Activated CD8-positive, alpha-beta T cell treated with anti-CD3 and anti-CD28 coated beads, Interleukin-2, amount 10 ng/mL, durations not matched to agents 7 days and 5 days (primary cell): Measurements from ENCODE around the gene FNDC4. TPM values are rescaled to one million over a fixed set of nuclear protein-coding genes. Genes with fewer than 3 reads are reported as not detected.

Source experiments
- ATAC-seq: fragments of 150-1000 bp; cut with Tn5 transposase; one replicate; pipeline ENCODE4 v1.10.0; 2021; ENCODE audit warnings: moderate library complexity
- CTCF ChIA-PET: fragments of 350-600 bp; sonication (Branson Sonifier 250); formaldehyde crosslinking; loops from one replicate; lab custom pipeline; 2021; ENCODE audit warnings: antibody characterized with exemption; lab: Charles Lee
- POLR2A ChIA-PET: fragments of 350-600 bp; sonication (Branson Sonifier 250); formaldehyde crosslinking; loops from one replicate; lab custom pipeline; 2021; ENCODE audit warnings: antibody characterized with exemption; lab: Charles Lee
- DNase-seq: peaks from one replicate; pipeline ENCODE4 v3.0.0-alpha.2; 2020
- H3K27ac Mint-ChIP-seq: one replicate; pipeline ENCODE4 v1.8.0; 2021; ENCODE audit warnings: mild to moderate bottlenecking, mixed read lengths
- H3K27me3 Mint-ChIP-seq: one replicate; pipeline ENCODE4 v1.8.0; 2021; ENCODE audit warnings: low read depth, mixed read lengths
- H3K36me3 Mint-ChIP-seq: one replicate; pipeline ENCODE4 v1.8.0; 2021; ENCODE audit warnings: low read depth, mixed read lengths
- H3K4me1 Mint-ChIP-seq: one replicate; pipeline ENCODE4 v1.8.0; 2021; ENCODE audit warnings: low read depth, mixed read lengths
- H3K4me3 Mint-ChIP-seq: one replicate; pipeline ENCODE4 v1.8.0; 2021; ENCODE audit warnings: mild to moderate bottlenecking, mixed read lengths
- H3K9me3 Mint-ChIP-seq: one replicate; pipeline ENCODE4 v1.8.0; 2022; ENCODE audit warnings: mixed read lengths; ENCODE audit not compliant: insufficient read depth
- total RNA-seq, 2 experiments: library from RNA; stranded (reverse); gene quantifications; one replicate each; pipeline ENCODE4 v1.2.3, GENCODE V29; 2021

Gene FNDC4
- total RNA-seq, 2 experiments from 2014 or later = not detected

- H3K9me3 Mint-ChIP-seq = no peaks in the 10 kb centered on the region
- H3K27me3 Mint-ChIP-seq = no peaks in the 10 kb centered on the region
- H3K27ac Mint-ChIP-seq = no peak overlapping the region
- no peak overlapping the region for H3K4me3 Mint-ChIP-seq
- no peak for DNase-seq
- peaks cover 9% of the 10 kb centered on the region for H3K4me1 Mint-ChIP-seq
- ATAC-seq = no peak
- CTCF ChIA-PET = interaction anchor here (1.2 kb wide), 1 partner anchor 15 kb away, joined by 3 read pairs; no protein-coding TSS in a partner anchor
- POLR2A ChIA-PET = interaction anchor here (1.6 kb wide), 1 partner anchor 16 kb away, joined by 5 read pairs; the partner anchor contains the start of gene NRBP1
- H3K36me3 Mint-ChIP-seq = peaks cover 28% of the 10 kb centered on the region
Measured at GRCh38 chr2:27445155-27445554, 49.8 kb downstream of the FNDC4 start.

- no peak overlapping the region for H3K4me3 Mint-ChIP-seq
- H3K9me3 Mint-ChIP-seq = no peaks in the 10 kb centered on the region
- POLR2A ChIA-PET = interaction anchor here (0.8 kb wide), 1 partner anchor 11 kb away, joined by 3 read pairs; no protein-coding TSS in a partner anchor
- DNase-seq (no peak), ATAC-seq (no peak)
- H3K27ac Mint-ChIP-seq = no peak overlapping the region
- peaks cover 40% of the 10 kb centered on the region for H3K36me3 Mint-ChIP-seq
- CTCF ChIA-PET = no interaction called here
- H3K27me3 Mint-ChIP-seq = no peaks in the 10 kb centered on the region
- peaks cover 9% of the 10 kb centered on the region for H3K4me1 Mint-ChIP-seq
Measured at GRCh38 chr2:27442920-27443282, 52.1 kb downstream of the FNDC4 start.

DNA sequence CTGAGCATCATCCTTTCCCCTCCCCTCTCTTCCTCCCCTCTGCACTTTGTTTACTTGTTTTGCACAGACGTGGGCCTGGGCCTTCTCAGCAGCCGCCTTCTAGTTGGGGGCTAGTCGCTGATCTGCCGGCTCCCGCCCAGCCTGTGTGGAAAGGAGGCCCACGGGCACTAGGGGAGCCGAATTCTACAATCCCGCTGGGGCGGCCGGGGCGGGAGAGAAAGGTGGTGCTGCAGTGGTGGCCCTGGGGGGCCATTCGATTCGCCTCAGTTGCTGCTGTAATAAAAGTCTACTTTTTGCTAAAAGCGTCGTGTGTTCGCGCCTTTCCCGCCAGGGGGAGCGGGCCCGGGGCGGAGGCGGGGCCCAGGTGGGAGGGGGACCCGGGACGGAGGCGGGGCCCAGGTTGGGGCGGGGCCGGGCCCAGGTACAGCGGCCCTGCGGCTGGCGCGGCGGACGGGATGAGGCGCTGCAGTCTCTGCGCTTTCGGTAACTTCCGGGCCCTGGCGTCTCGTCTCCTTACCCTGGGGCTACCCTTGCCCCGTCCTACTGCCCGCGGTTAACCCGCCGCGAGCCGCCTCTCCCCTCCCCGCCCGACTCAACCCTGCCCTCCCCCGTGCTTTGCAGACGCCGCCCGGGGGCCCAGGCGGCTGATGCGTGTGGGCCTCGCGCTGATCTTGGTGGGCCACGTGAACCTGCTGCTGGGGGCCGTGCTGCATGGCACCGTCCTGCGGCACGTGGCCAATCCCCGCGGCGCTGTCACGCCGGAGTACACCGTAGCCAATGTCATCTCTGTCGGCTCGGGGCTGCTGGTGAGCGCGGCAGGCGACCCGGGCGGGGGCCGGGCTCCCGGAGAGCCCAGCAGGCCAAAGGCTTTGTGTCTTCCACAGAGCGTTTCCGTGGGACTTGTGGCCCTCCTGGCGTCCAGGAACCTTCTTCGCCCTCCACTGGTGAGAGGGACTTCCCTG lies 52.8 kb downstream of the FNDC4 start, which contains the start of gene KRTCAP3:
KRTCAP3 (plus strand) TSS at position 424 of the 962 bp plus-strand sequence; CDS start at position 456, 32 bp downstream.
- Mint-ChIP-seq H3K27me3 (no peaks in the 10 kb centered on the region), H3K4me3 (no peak within 1 kb of the TSS), H3K4me1 (peaks cover 9% of the 10 kb centered on the region), H3K9me3 (no peaks in the 10 kb centered on the region), H3K36me3 (peaks cover 44% of the 10 kb centered on the region), H3K27ac (no peak within 1 kb of the TSS)
- ATAC-seq = no peak
- no peak for DNase-seq
- POLR2A ChIA-PET = interaction anchor here (0.5 to 0.8 kb wide), 2 partner anchors 11 to 69 kb away, joined by 3 read pairs; no protein-coding TSS in a partner anchor
- CTCF ChIA-PET = interaction anchor here (1.0 kb wide), 1 partner anchor 16 kb away, joined by 3 read pairs; no protein-coding TSS in a partner anchor

Other genes with a start within 250 kb of the FNDC4 start
- gene SLC30A3, start 232.2 kb downstream of the FNDC4 start, total RNA-seq = not detected
- not detected for gene DNAJC5G, start 219.8 kb downstream of the FNDC4 start, total RNA-seq
- gene TRIM54, start 212.8 kb downstream of the FNDC4 start, total RNA-seq = under 1 TPM; 0.26 to 0.31 TPM
- 1 to 10 TPM; 2.2 to 2.6 TPM for gene UCN, start 186.8 kb downstream of the FNDC4 start, total RNA-seq
- gene MPV17, start 172.1 kb downstream of the FNDC4 start, total RNA-seq = 10 to 100 TPM; 78.0 to 80.5 TPM
- 10 to 100 TPM; 60.9 to 62.6 TPM for gene GTF3C2, start 138.4 kb downstream of the FNDC4 start, total RNA-seq
- gene EIF2B4, start 124.9 kb downstream of the FNDC4 start, total RNA-seq = 10 to 100 TPM; 34.5 to 37.0 TPM
- gene SNX17, start 124.6 kb downstream of the FNDC4 start, total RNA-seq = 100 to 1,000 TPM; 119 to 120 TPM
- 10 to 100 TPM; 11.8 to 13.3 TPM for gene ZNF513, start 114.5 kb downstream of the FNDC4 start, total RNA-seq
- 100 to 1,000 TPM; 130 to 136 TPM for gene PPM1G, start 85.6 kb downstream of the FNDC4 start, total RNA-seq
- gene NRBP1, start 66.6 kb downstream of the FNDC4 start, total RNA-seq = 10 to 100 TPM; 91.2 to 91.3 TPM
- gene KRTCAP3, start 52.8 kb downstream of the FNDC4 start, total RNA-seq = 1 to 10 TPM; 5.6 to 6.6 TPM
- 10 to 100 TPM; 10.0 to 11.2 TPM for gene IFT172, start 5.5 kb downstream of the FNDC4 start, total RNA-seq
- gene GCKR, start 1.6 kb upstream of the FNDC4 start, total RNA-seq = not detected
- gene ZNF512, start 87.8 kb upstream of the FNDC4 start, total RNA-seq = 10 to 100 TPM; 37.0 to 39.0 TPM
- gene CCDC121, start 133.8 kb upstream of the FNDC4 start, total RNA-seq = 1 to 10 TPM; 1.5 to 1.6 TPM
- 10 to 100 TPM; 39.7 to 41.4 TPM for gene GPN1, start 133.8 kb upstream of the FNDC4 start, total RNA-seq
- gene SUPT7L, start 168.4 kb upstream of the FNDC4 start, total RNA-seq = 10 to 100 TPM; 30.1 to 30.8 TPM
- gene SLC4A1AP, start 168.7 kb upstream of the FNDC4 start, total RNA-seq = 10 to 100 TPM; 24.2 to 25.2 TPM